AG08396 (cell line): Measurements from ENCODE around the gene TOX2.

Experiments used
- DNase-seq: peaks from one replicate; pipeline ENCODE4 v3.0.0; 2012; ENCODE audit warnings: low spot score, mixed read lengths

TOX2 gene

DNA sequence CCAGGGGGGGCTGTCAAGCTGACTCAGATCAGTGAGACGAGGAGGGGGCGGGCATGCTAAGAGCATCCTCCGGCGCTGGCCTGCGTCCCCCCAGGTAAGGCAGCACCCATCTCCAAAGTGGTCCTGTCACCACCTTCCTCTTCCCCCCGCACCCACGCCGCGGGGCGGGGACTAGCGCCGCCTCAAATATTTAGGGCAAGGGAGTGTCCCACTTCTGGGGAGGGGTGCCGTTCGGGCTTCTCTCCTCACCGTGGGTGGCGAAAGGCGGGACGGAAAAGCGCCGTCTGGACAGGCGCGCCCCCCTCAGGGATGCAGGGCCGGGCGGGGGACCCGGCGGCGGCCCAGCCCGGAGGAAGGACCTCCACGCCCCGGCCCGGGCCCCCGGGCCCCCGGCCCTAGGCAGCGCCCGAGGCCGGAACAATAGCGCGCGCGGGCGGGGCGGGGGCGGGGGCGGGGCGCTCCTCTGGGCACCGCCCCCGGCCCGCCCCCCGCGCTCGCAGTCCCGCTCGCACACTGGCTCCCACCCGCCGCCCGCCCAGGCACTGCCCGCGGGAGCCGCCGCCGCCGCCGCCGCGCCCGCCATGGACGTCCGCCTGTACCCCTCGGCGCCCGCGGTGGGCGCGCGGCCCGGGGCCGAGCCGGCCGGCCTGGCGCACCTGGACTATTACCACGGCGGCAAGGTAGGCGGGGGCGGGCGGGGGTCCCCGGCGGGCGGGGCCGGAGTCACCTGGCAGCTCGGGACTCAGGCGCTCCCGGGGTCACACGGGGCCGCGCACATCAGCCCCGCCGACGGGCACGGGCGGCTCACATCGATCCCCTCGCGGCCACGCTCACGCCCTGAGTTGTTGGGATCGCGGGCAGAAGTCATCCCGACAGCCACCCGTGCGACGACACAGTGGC is at the start of gene TOX2:
Gene TOX2, plus strand, starts transcription at position 542 of the 900 bp plus-strand sequence. Its CDS starts 40 bp downstream, at position 582.
- peak; percentile 92 for DNase-seq

GRCh38 chr20:43868091-43868490 is 46.6 kb upstream of the TOX2 start:
- DNase-seq, result no peak

- no peak for DNase-seq
These were observed 44.2 kb upstream of the TOX2 start for GRCh38 chr20:43870484-43870883.

GRCh38 chr20:43878776-43879175 is 35.9 kb upstream of the TOX2 start:
- DNase-seq, result no peak

DNA sequence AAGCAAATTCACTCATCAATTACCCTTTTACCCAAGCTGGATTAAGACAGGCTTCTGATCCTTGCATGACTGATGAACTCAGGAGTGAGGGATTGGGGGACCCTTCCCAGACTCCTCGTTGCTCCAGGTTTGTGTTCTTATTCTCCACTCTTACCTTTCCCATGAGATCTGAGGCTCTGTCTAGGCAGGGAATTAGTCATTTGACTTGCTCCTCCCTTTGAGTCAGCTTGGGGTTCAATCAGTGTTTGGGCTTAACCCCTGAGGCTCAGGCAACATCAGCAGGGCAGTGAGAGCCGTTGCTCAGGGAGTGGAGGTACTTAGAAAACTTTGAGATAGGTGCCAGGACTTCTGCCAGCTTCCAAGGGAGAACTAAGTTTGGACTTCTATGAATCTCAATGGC is 20.7 kb upstream of the TOX2 start:
- no peak for DNase-seq

DNA sequence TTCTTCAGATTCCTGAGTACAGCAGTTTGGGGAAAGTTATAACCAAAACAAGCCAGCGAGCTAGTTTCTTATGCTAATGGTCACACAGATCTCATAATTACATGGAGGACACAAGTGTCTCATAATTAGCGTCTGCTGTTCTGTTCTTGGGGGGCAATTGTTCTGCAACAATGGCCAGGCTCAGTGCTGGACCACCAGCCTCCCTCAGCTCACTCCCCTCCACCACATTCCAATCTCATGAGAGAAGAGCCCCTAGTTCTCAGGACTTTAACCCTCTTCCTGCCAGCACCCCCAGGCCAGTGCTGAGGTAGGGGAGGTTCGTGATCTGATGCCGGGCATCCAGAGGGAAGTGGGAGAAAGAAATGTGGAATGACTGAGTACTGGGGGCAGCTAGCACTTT is 20.2 kb upstream of the TOX2 start:
- no peak for DNase-seq

- DNase-seq, result no peak
These were observed 19.4 kb upstream of the TOX2 start for GRCh38 chr20:43895235-43895634.

GRCh38 chr20:43899274-43900120 is 15.2 kb upstream of the TOX2 start:
- DNase-seq, result no peak

DNA sequence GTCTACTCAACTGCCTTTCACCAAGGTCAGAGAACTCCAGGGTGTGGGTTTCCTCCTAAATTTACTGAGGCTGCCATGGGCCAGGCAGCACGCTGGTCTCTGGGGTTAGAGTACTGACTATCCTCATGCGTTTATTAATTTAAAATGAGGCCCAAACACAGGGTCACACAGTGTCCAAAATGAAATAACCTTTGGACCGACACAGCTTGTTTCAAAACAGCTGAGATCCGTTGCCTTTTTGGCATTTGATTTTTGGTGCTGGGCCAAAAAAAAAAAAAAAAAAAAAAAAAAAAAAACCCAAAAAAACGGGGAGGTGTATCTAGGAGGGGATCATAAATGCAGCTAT is 14.6 kb upstream of the TOX2 start:
- no peak for DNase-seq

DNA sequence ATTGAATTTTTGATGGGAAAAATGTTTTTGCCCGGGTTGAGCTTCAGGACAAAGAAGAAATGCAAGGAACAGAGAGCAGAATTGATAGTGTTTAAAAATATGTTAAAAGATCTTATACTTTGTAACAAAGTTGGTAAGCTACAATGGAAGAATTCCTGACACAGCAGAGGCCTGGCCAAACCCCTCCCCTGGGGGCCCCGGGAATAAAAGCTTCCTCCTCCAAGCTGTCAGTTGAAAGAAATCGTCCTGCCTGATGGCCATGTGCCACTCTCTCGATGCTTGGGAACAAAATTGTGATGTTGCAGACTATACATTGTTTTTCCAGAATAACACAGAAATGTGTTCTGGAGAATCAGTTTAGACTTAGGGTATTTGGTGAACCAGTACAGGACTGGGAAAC is 14.2 kb upstream of the TOX2 start:
- DNase-seq, result no peak

DNA sequence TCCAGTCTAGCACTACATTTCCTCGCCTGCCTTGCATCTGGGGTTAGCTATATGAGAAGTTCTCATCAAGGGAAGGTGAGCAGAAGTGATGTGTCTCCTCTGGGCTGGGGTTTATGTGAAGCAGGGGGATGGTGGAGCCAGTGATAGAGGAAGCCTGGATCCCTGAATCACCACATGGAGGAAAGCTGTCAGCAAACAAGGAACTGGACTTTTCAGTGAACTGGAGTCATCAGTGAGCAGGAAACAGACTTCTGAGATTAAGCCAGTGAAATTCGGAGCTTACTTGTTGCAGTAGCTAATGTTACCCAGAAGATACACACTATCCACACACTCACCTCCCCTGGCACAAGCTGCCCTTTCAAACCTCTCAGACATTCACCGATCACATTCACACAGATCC is 13.4 kb upstream of the TOX2 start:
- no peak for DNase-seq

DNA sequence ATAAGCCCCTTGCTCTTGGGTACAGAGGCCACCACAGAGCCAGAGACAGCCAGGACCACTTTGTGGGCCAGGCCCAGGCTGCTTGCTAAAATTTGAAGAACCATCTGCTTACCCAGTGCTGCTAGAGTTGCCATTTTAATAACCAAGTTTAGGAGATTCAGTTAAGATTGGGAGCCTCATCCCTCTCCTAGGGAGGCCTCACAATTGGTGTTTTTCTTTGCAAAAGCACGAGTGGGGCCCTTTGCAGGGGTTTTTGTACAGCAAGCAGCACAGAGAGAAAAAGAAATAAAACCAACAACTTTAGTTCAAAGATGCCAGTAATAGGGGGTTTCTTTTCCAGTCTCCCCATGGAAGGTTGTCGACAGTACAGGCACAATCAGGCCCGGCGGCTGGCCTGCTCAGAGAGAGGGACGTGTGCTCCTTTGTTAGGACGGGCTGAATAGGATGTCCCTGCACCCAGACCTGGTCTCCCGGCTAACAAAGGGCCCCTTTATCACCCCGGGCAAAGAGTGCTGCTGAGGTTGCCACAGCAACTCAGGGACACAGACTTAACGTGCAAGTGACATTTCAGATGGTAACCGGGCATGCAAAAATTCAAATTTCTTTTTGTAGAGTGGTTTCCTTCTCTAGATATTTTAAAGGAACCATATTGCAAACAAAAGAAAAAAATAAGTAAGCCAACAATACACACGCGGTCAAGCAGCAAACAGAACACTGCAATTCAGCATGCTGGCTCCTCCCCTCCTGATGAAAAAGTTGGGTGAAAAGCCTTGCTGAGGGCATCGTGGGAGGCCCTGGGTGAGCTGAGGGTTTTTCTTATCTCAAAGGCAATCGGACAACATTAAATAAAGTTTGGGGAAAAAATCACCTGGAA is 10.5 kb upstream of the TOX2 start:
- DNase-seq, result no peak

- no peak for DNase-seq
These were observed 9.8 kb upstream of the TOX2 start for GRCh38 chr20:43904827-43905177.

GRCh38 chr20:43906505-43907034 is 8.1 kb upstream of the TOX2 start:
- DNase-seq, result no peak

- no peak for DNase-seq
These were observed 5.4 kb upstream of the TOX2 start for GRCh38 chr20:43909211-43909610.

GRCh38 chr20:43909720-43910119 is 4.9 kb upstream of the TOX2 start:
- DNase-seq, result no peak

DNA sequence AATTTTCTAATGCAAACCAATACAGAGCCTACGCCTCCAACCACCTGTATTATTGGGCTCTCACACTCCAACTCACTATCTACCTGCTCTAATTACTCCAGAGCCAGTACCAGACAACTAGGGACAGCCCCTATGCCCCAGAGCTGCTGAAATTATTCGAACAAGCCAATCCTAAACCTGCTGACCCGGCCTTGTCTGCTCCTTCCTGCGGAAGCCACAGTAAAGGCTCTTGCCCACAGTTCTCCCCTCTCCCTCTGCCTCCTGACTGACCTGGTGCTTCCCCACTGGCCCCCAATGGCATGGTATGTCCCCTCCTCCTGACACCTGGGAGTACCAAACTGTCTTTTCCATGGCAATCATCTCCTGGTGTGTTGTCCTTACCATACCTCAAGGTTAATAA is 4.1 kb upstream of the TOX2 start:
- no peak for DNase-seq

DNA sequence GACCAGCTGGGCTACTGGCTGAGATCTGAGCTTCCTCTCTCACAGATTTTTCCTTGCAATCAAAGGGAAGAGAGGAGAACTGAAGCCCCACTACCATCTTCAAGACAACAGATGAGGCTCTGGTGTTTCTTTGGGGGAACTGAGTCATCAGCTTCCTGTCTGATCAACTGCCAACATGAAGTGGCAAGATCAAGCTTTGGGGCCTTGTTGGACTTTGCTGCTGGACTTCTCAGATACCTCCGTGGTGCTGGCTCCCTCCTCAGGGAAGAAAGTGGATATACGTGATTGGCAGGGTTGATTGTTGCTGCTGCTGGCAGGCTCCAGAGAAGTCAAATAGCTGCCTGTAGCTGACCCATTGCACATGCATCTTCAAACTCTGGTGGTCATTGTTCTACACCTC is 3.6 kb upstream of the TOX2 start:
- DNase-seq, result peak; percentile 45

- no peak for DNase-seq
These were observed 1.2 kb upstream of the TOX2 start for GRCh38 chr20:43913291-43914025.

- peak; percentile 65 for DNase-seq
These were observed 790 bp downstream of the TOX2 start for GRCh38 chr20:43915211-43916072.
